A673 (cell line): ENCODE data around the gene FAM241B.

ENCODE experiments used
- EZH2 ChIP-seq: fragments of 200-600 bp; sonication (generic); IDR thresholded peaks from 2 replicates; pipeline ENCODE4 v1.6.1; 2017; ENCODE audit warnings: borderline replicate concordance, low read depth, mild to moderate bottlenecking, mixed read lengths, antibody characterized with exemption, low read length; ENCODE audit not compliant: poor library complexity, severe bottlenecking
- TF ChIP-seq, protein P1 (sequence below): fragments of 300-800, 200-600 bp; sonication (generic); conservative IDR thresholded peaks from 2 replicates; pipeline ENCODE4 v1.5.1; 2017; ENCODE audit warnings: low read depth, mild to moderate bottlenecking, antibody characterized with exemption, low read length, moderate library complexity, mixed read lengths

DNA sequence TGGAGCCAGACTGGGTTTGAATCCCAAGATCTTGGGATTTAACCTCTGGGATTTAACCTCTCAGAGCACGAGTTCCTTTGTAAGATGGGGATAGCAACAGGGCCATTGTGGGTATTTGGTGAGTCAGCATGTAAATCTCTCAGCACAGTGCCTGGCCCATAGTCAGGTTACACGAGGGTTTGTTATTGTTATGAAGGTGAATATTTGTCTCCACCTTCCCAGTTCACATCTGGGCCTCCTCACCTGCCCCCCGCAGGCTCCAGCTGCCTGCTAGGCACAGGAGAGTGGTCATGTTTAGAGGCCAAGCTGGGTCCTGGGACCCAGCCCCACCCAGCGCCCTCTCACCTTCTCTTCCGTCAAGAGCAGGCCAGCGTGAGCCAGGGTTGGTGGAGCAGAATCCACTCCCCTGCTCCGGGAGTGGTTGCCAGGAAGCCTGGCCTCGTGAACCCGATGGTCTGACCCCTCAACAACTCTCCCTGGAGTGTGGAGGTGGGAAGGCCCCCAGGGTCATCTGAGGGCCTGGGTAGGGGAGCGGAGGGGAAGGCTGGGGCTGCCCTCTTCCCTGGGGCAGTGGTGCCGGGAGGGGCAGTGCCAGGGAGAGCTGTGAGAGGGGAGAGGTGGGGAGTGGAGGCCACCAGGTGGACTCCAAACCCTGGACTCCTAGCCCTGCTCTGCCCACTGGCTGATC lies 26.0 kb downstream of the FAM241B start:
- TF ChIP-seq, protein P1, sequence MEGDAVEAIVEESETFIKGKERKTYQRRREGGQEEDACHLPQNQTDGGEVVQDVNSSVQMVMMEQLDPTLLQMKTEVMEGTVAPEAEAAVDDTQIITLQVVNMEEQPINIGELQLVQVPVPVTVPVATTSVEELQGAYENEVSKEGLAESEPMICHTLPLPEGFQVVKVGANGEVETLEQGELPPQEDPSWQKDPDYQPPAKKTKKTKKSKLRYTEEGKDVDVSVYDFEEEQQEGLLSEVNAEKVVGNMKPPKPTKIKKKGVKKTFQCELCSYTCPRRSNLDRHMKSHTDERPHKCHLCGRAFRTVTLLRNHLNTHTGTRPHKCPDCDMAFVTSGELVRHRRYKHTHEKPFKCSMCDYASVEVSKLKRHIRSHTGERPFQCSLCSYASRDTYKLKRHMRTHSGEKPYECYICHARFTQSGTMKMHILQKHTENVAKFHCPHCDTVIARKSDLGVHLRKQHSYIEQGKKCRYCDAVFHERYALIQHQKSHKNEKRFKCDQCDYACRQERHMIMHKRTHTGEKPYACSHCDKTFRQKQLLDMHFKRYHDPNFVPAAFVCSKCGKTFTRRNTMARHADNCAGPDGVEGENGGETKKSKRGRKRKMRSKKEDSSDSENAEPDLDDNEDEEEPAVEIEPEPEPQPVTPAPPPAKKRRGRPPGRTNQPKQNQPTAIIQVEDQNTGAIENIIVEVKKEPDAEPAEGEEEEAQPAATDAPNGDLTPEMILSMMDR: no peak
- TF ChIP-seq EZH2: no peak
